ENCODE measurements around the gene ZNF790. TPM values are rescaled to one million over a fixed set of nuclear protein-coding genes. Genes with fewer than 3 reads are reported as not detected.

Gene ZNF790
- total and polyA plus RNA-seq, 2 of the 13 experiments (the other 11 are each of a cell fraction or from before 2014, with no cell fraction given) = 1.3 to 5.3 TPM

DNA sequence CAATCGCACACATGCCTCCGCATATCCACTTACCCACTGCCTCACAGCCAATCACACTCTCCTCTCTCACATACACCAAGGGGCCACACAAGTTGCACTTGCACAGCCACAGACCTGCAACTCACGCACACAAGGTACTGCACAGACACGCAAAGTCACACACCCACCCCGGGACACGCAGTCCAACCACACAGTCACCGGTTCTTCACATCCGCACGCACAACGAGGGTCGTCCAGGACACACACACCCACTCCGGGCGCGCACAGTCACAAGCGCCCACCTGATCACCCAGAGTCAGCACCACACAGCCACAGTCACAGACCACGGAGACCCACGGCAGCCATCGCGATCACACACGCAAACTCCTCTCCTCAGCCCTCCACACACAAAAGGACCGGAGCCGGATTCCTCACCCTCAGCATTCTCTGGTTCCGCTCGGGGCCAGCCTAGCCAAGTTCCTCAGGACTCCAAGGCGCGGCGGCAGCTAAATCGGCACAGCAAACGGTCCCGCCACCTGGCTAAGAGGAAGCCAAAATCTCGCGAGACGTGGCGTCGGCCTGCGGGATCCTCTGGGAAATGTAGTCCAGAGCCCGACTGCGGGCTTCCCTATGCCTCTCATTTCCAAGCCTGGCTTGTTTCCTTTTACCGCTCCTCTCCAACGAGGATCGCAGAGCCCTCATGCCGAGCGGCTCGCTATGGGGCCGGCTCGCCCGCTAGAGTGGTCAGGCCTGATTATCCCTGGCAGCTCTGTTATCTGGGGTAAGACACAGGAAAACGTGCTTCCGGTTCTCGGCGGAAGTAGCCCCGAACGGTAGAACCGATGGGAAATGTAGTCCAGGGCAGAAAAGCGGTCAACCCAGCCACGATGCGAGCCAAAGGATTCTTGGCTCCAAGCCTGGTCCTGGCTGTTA, 65.6 kb downstream of the ZNF790 start, which contains the start of gene ZNF850 (continued):
- TF ChIP-seq HOXA3 (CRISPR knock-in tag; IDR thresholded peaks at IDR 0.05) (peak; percentile 40), HNRNPH1 (optimal IDR thresholded peaks at IDR 0.05; ENCODE audit: low read depth, low read length) (no peak), MEF2D (CRISPR knock-in tag; IDR thresholded peaks at IDR 0.05) (no peak), ZNF44 (CRISPR knock-in tag; IDR thresholded peaks at IDR 0.05) (no peak), ZNF713 (CRISPR knock-in tag; IDR thresholded peaks at IDR 0.05) (no peak), PPARG (CRISPR knock-in tag; conservative IDR thresholded peaks at IDR 0.05) (no peak), ZNF562 (CRISPR knock-in tag; IDR thresholded peaks at IDR 0.05; ENCODE audit: borderline replicate concordance) (no peak), KLF15 (CRISPR knock-in tag; IDR thresholded peaks at IDR 0.05; ENCODE audit: borderline replicate concordance) (no peak), NR2F6 (IDR thresholded peaks at IDR 0.05) (no peak), NR2F6 (CRISPR knock-in tag; IDR thresholded peaks at IDR 0.05) (no peak), MEIS1 (CRISPR knock-in tag; IDR thresholded peaks at IDR 0.05; ENCODE audit: borderline replicate concordance) (no peak)
- TF ChIP-seq, protein P1, sequence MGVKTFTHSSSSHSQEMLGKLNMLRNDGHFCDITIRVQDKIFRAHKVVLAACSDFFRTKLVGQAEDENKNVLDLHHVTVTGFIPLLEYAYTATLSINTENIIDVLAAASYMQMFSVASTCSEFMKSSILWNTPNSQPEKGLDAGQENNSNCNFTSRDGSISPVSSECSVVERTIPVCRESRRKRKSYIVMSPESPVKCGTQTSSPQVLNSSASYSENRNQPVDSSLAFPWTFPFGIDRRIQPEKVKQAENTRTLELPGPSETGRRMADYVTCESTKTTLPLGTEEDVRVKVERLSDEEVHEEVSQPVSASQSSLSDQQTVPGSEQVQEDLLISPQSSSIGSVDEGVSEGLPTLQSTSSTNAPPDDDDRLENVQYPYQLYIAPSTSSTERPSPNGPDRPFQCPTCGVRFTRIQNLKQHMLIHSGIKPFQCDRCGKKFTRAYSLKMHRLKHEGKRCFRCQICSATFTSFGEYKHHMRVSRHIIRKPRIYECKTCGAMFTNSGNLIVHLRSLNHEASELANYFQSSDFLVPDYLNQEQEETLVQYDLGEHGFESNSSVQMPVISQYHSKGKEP (CRISPR knock-in tag; IDR thresholded peaks at IDR 0.05) = no peak
- TF ChIP-seq, protein P2, sequence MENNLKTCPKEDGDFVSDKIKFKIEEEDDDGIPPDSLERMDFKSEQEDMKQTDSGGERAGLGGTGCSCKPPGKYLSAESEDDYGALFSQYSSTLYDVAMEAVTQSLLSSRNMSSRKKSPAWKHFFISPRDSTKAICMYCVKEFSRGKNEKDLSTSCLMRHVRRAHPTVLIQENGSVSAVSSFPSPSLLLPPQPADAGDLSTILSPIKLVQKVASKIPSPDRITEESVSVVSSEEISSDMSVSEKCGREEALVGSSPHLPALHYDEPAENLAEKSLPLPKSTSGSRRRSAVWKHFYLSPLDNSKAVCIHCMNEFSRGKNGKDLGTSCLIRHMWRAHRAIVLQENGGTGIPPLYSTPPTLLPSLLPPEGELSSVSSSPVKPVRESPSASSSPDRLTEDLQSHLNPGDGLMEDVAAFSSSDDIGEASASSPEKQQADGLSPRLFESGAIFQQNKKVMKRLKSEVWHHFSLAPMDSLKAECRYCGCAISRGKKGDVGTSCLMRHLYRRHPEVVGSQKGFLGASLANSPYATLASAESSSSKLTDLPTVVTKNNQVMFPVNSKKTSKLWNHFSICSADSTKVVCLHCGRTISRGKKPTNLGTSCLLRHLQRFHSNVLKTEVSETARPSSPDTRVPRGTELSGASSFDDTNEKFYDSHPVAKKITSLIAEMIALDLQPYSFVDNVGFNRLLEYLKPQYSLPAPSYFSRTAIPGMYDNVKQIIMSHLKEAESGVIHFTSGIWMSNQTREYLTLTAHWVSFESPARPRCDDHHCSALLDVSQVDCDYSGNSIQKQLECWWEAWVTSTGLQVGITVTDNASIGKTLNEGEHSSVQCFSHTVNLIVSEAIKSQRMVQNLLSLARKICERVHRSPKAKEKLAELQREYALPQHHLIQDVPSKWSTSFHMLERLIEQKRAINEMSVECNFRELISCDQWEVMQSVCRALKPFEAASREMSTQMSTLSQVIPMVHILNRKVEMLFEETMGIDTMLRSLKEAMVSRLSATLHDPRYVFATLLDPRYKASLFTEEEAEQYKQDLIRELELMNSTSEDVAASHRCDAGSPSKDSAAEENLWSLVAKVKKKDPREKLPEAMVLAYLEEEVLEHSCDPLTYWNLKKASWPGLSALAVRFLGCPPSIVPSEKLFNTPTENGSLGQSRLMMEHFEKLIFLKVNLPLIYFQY (CRISPR knock-in tag; IDR thresholded peaks at IDR 0.05; ENCODE audit: borderline replicate concordance) = no peak; the same call in 1 of the 2 replicates
- TF ChIP-seq, protein P3, sequence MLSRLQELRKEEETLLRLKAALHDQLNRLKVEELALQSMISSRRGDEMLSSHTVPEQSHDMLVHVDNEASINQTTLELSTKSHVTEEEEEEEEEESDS (CRISPR knock-in tag; IDR thresholded peaks at IDR 0.05; ENCODE audit: borderline replicate concordance) = no peak
- TF ChIP-seq, protein P4, sequence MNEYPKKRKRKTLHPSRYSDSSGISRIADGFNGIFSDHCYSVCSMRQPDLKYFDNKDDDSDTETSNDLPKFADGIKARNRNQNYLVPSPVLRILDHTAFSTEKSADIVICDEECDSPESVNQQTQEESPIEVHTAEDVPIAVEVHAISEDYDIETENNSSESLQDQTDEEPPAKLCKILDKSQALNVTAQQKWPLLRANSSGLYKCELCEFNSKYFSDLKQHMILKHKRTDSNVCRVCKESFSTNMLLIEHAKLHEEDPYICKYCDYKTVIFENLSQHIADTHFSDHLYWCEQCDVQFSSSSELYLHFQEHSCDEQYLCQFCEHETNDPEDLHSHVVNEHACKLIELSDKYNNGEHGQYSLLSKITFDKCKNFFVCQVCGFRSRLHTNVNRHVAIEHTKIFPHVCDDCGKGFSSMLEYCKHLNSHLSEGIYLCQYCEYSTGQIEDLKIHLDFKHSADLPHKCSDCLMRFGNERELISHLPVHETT (CRISPR knock-in tag; conservative IDR thresholded peaks at IDR 0.05) = no peak
- TF ChIP-seq, protein P5, sequence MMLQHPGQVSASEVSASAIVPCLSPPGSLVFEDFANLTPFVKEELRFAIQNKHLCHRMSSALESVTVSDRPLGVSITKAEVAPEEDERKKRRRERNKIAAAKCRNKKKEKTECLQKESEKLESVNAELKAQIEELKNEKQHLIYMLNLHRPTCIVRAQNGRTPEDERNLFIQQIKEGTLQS (CRISPR knock-in tag; IDR thresholded peaks at IDR 0.05) = no peak
- TF ChIP-seq, protein P6, sequence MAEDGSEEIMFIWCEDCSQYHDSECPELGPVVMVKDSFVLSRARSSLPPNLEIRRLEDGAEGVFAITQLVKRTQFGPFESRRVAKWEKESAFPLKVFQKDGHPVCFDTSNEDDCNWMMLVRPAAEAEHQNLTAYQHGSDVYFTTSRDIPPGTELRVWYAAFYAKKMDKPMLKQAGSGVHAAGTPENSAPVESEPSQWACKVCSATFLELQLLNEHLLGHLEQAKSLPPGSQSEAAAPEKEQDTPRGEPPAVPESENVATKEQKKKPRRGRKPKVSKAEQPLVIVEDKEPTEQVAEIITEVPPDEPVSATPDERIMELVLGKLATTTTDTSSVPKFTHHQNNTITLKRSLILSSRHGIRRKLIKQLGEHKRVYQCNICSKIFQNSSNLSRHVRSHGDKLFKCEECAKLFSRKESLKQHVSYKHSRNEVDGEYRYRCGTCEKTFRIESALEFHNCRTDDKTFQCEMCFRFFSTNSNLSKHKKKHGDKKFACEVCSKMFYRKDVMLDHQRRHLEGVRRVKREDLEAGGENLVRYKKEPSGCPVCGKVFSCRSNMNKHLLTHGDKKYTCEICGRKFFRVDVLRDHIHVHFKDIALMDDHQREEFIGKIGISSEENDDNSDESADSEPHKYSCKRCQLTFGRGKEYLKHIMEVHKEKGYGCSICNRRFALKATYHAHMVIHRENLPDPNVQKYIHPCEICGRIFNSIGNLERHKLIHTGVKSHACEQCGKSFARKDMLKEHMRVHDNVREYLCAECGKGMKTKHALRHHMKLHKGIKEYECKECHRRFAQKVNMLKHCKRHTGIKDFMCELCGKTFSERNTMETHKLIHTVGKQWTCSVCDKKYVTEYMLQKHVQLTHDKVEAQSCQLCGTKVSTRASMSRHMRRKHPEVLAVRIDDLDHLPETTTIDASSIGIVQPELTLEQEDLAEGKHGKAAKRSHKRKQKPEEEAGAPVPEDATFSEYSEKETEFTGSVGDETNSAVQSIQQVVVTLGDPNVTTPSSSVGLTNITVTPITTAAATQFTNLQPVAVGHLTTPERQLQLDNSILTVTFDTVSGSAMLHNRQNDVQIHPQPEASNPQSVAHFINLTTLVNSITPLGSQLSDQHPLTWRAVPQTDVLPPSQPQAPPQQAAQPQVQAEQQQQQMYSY (CRISPR knock-in tag; IDR thresholded peaks at IDR 0.05) = no peak
